CD4-positive, CD25-positive, alpha-beta regulatory T cell (primary cell): Measurements from ENCODE around the gene CACNA2D3. TPM values are rescaled to one million over a fixed set of nuclear protein-coding genes. Genes with fewer than 3 reads are reported as not detected.

ENCODE experiments used
- ATAC-seq, 2 donors: fragments of 150-1000 bp; cut with Tn5 transposase; one replicate each; pipeline ENCODE4 v1.10.0; 2021; ENCODE audit warnings: low read depth in 2 of 2, moderate number of reproducible peaks in 2 of 2, moderate library complexity in 1 of 2
- DNase-seq, 3 donors: peaks; one replicate each; pipeline versions ENCODE4 v3.0.0 to v3.0.0-alpha.2; 2012 to 2022; ENCODE audit warnings: mixed read lengths in 1 of 3
- H3K27ac ChIP-seq: one replicate; pipeline ENCODE4 v1.7.0; 2013; ENCODE audit warnings: mild to moderate bottlenecking, low read length; ENCODE audit not compliant: insufficient read depth, poor library complexity, severe bottlenecking
- H3K27me3 ChIP-seq: one replicate; pipeline ENCODE4 v1.7.0; 2013; ENCODE audit warnings: low read length; ENCODE audit not compliant: control insufficient read depth, insufficient read depth
- H3K36me3 ChIP-seq: one replicate; pipeline ENCODE4 v1.7.0; 2013; ENCODE audit warnings: mild to moderate bottlenecking, low read length, moderate library complexity; ENCODE audit not compliant: control insufficient read depth, insufficient read depth
- H3K4me1 ChIP-seq: 2 replicates; pipeline ENCODE4 v1.7.0; 2013; ENCODE audit warnings: mild to moderate bottlenecking, low read length; ENCODE audit not compliant: insufficient read depth, control insufficient read depth, poor library complexity, severe bottlenecking
- H3K4me3 ChIP-seq: one replicate; pipeline ENCODE4 v1.7.0; 2013; ENCODE audit warnings: low read depth, mild to moderate bottlenecking, low read length, moderate library complexity
- H3K9me3 ChIP-seq, 2 experiments: 1 replicate in 1 of 2; 2 replicates in 1 of 2; pipeline ENCODE4 v1.7.0; 2013; ENCODE audit warnings: low read length in 2 of 2, mild to moderate bottlenecking in 1 of 2, moderate library complexity in 1 of 2; ENCODE audit not compliant: control insufficient read depth in 2 of 2
- H3K27ac Mint-ChIP-seq, 3 donors: one replicate each; pipeline ENCODE4 v1.8.0; 2020 to 2022; ENCODE audit warnings: mild to moderate bottlenecking in 3 of 3, mixed read lengths in 3 of 3, moderate library complexity in 2 of 3
- H3K27me3 Mint-ChIP-seq: one replicate; pipeline ENCODE4 v1.8.0; 2022; ENCODE audit warnings: mild to moderate bottlenecking, mixed read lengths
- H3K36me3 Mint-ChIP-seq: one replicate; pipeline ENCODE4 v1.8.0; 2020; ENCODE audit warnings: mixed read lengths
- H3K4me1 Mint-ChIP-seq, 4 donors: one replicate each; pipeline ENCODE4 v1.8.0; 2020 to 2022; ENCODE audit warnings: mixed read lengths in 4 of 4, mild to moderate bottlenecking in 1 of 4
- H3K4me3 Mint-ChIP-seq, 4 donors: one replicate each; pipeline ENCODE4 v1.8.0; 2020 to 2022; ENCODE audit warnings: mild to moderate bottlenecking in 4 of 4, mixed read lengths in 4 of 4, moderate library complexity in 3 of 4
- H3K9me3 Mint-ChIP-seq, 7 donors: one replicate each; pipeline ENCODE4 v1.8.0; 2020 to 2022; ENCODE audit warnings: mixed read lengths in 7 of 7, mild to moderate bottlenecking in 3 of 7, moderate library complexity in 2 of 7
- polyA plus RNA-seq, 4 donors: library from polyadenylated mRNA; unstranded; fragments of 300-500 nt; fragmentation: Illumina TruSeq; gene quantifications; one replicate each; pipeline ENCODE4 v1.2.3, GENCODE V29; 2021
- total RNA-seq: library from RNA; stranded (reverse); gene quantifications from one replicate; pipeline ENCODE4 v1.2.3, GENCODE V29; 2022

The CACNA2D3 gene
- total and polyA plus RNA-seq, 5 donors from 2014 or later = not detected

DNA sequence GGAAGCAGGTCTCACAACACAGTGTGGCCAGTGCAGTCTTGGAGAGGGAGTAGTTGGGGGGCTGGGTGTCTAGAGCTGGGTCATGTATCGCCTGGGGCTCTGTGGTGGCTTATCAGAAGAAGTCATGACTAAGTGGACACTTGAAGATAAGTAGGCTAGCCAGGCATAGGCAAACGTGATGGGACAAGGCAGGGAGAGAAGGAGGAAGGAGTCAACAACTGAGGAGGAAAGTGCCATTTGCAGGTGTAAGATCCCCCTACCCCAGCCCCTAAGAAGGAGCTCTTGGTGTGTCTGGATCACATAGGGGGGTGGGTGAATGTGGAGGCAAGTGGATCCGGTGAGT, 453.2 kb downstream of the CACNA2D3 start:
- peak overlapping the region in 1 of 3 donors; percentile 57 for H3K27ac Mint-ChIP-seq

DNA sequence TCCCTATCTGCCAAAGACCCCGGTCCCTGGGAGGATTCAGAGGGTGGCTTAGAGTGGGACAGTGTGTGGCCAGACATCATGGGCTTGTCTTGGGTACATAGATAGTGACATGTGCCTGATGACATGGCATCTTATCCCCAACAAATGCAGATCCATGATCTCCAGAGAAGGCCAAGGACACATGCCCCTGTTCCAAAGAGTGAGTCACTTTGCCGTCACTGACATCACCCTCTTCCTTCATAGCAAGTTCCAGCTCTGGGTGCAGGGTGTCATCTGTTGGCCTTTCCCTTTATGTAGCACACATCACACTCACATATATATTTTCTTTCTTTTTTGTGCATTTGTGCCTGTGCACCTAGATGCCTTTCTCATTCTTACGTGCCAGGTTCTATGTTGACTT, 455.0 kb downstream of the CACNA2D3 start:
- H3K4me1 Mint-ChIP-seq = no peaks in the 10 kb centered on the region
- Histone ChIP-seq H3K27ac (no peak overlapping the region), H3K27me3 (no peaks in the 10 kb centered on the region), H3K9me3 (no peaks in the 10 kb centered on the region), H3K4me3 (no peak overlapping the region), H3K36me3 (no peaks in the 10 kb centered on the region), H3K4me1 (no peaks in the 10 kb centered on the region)
- H3K27ac Mint-ChIP-seq = no peak overlapping the region
- DNase-seq (no peak), ATAC-seq (no peak)
- H3K27me3 Mint-ChIP-seq = peaks cover 7% of the 10 kb centered on the region
- H3K9me3 Mint-ChIP-seq = peaks cover 0 to 7% (median 2%) of the 10 kb centered on the region in 7 donors
- no peak overlapping the region for H3K4me3 Mint-ChIP-seq
- H3K36me3 Mint-ChIP-seq = no peaks in the 10 kb centered on the region

More for the DNA sequence above, 453.2 kb downstream of the CACNA2D3 start:
- H3K27me3 ChIP-seq = no peaks in the 10 kb centered on the region
- Mint-ChIP-seq H3K4me3 (no peak overlapping the region), H3K9me3 (peaks cover 0 to 7% (median 2%) of the 10 kb centered on the region in 7 donors), H3K36me3 (no peaks in the 10 kb centered on the region), H3K4me1 (no peaks in the 10 kb centered on the region), H3K27me3 (peaks cover 7% of the 10 kb centered on the region)
- H3K4me1 ChIP-seq = no peaks in the 10 kb centered on the region
- DNase-seq (no peak), ATAC-seq (no peak)
- H3K4me3 ChIP-seq = no peak overlapping the region
- H3K27ac ChIP-seq = no peak overlapping the region
- H3K36me3 ChIP-seq = no peaks in the 10 kb centered on the region
- H3K9me3 ChIP-seq = no peaks in the 10 kb centered on the region

GRCh38 chr3:54578417-54578816, 456.1 kb downstream of the CACNA2D3 start:
- no peak overlapping the region for H3K4me3 Mint-ChIP-seq
- H3K27me3 Mint-ChIP-seq = peaks cover 7% of the 10 kb centered on the region
- DNase-seq (no peak), ATAC-seq (no peak)
- no peaks in the 10 kb centered on the region for H3K4me1 ChIP-seq
- no peaks in the 10 kb centered on the region for H3K27me3 ChIP-seq
- H3K27ac ChIP-seq = no peak overlapping the region
- no peaks in the 10 kb centered on the region for H3K36me3 ChIP-seq
- no peaks in the 10 kb centered on the region for H3K4me1 Mint-ChIP-seq
- no peaks in the 10 kb centered on the region for H3K36me3 Mint-ChIP-seq
- peaks cover 0 to 7% (median 2%) of the 10 kb centered on the region in 7 donors for H3K9me3 Mint-ChIP-seq
- no peak overlapping the region for H3K27ac Mint-ChIP-seq
- H3K4me3 ChIP-seq = no peak overlapping the region
- no peaks in the 10 kb centered on the region for H3K9me3 ChIP-seq

- no peak overlapping the region for H3K4me3 Mint-ChIP-seq
- H3K4me1 Mint-ChIP-seq = no peaks in the 10 kb centered on the region
- no peak overlapping the region for H3K27ac Mint-ChIP-seq
- DNase-seq (no peak), ATAC-seq (no peak)
- Histone ChIP-seq H3K4me1 (no peaks in the 10 kb centered on the region), H3K27me3 (no peaks in the 10 kb centered on the region), H3K9me3 (no peaks in the 10 kb centered on the region), H3K4me3 (no peak overlapping the region), H3K27ac (no peak overlapping the region), H3K36me3 (no peaks in the 10 kb centered on the region)
- H3K9me3 Mint-ChIP-seq = peaks cover 0 to 7% (median 2%) of the 10 kb centered on the region in 7 donors
- peaks cover 4% of the 10 kb centered on the region for H3K27me3 Mint-ChIP-seq
- H3K36me3 Mint-ChIP-seq = no peaks in the 10 kb centered on the region
These were observed 458.1 kb downstream of the CACNA2D3 start for GRCh38 chr3:54580453-54580852.

DNA sequence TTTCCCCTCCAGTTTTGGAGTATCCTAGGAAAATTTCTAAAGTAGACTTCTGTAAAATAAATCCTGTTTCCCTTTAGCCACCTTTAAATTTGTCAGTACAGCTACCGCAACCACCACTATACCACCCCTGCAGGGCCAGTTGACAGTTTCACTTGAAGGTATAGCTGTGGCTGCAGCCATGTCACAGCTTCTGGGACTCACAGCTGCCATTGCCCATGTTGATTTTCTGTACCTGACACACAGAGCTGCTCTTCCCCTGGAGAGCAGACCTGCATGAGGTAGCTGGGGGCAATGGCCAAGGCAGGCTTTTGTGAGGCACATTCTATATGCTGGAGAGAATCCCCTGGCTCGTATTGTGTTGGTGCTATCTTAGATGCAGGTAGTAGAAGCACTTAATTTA, 460.1 kb downstream of the CACNA2D3 start:
- Histone ChIP-seq H3K27ac (no peak overlapping the region), H3K27me3 (no peaks in the 10 kb centered on the region), H3K4me3 (no peak overlapping the region), H3K4me1 (no peaks in the 10 kb centered on the region), H3K9me3 (no peaks in the 10 kb centered on the region), H3K36me3 (no peaks in the 10 kb centered on the region)
- H3K27me3 Mint-ChIP-seq = peaks cover 4% of the 10 kb centered on the region
- ATAC-seq (no peak), DNase-seq (no peak)
- H3K4me1 Mint-ChIP-seq = no peaks in the 10 kb centered on the region
- no peak overlapping the region for H3K4me3 Mint-ChIP-seq
- H3K36me3 Mint-ChIP-seq = no peaks in the 10 kb centered on the region
- no peak overlapping the region for H3K27ac Mint-ChIP-seq
- H3K9me3 Mint-ChIP-seq = peaks cover 0 to 7% (median 0%) of the 10 kb centered on the region in 7 donors

GRCh38 chr3:54591157-54591556, 468.8 kb downstream of the CACNA2D3 start:
- H3K36me3 Mint-ChIP-seq = no peaks in the 10 kb centered on the region
- Histone ChIP-seq H3K27me3 (no peaks in the 10 kb centered on the region), H3K36me3 (no peaks in the 10 kb centered on the region), H3K27ac (no peak overlapping the region), H3K4me1 (no peaks in the 10 kb centered on the region), H3K9me3 (no peaks in the 10 kb centered on the region), H3K4me3 (no peak overlapping the region)
- ATAC-seq (no peak), DNase-seq (no peak)
- H3K4me3 Mint-ChIP-seq = no peak overlapping the region
- no peak overlapping the region for H3K27ac Mint-ChIP-seq
- peaks cover 5% of the 10 kb centered on the region for H3K27me3 Mint-ChIP-seq
- peaks cover 0 to 2% (median 0%) of the 10 kb centered on the region in 7 donors for H3K9me3 Mint-ChIP-seq
- H3K4me1 Mint-ChIP-seq = no peaks in the 10 kb centered on the region

DNA sequence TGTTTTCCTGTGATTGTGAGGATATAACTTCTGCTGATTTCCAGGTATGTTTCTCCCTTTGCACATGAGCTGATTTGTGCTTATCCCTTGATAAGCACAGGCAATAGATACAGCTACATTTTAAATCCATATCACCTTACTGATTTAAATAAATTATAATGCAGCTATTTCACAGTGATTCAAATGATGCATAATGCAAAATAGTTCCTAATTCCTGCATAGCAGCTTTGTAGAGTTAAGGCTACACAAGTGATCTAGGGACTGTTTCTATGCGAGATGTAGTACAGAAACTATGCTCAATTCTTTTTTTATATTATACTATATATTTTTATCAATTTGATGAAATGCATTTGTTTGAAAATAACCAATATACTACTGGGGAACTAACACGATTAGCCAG, 471.3 kb downstream of the CACNA2D3 start:
- no peak overlapping the region for H3K27ac ChIP-seq
- H3K9me3 ChIP-seq = no peaks in the 10 kb centered on the region
- H3K36me3 ChIP-seq = no peaks in the 10 kb centered on the region
- no peaks in the 10 kb centered on the region for H3K36me3 Mint-ChIP-seq
- no peak overlapping the region for H3K27ac Mint-ChIP-seq
- no peaks in the 10 kb centered on the region for H3K27me3 ChIP-seq
- ATAC-seq = no peak
- peaks cover 0 to 3% (median 2%) of the 10 kb centered on the region in 7 donors for H3K9me3 Mint-ChIP-seq
- H3K4me1 ChIP-seq = no peaks in the 10 kb centered on the region
- H3K4me3 ChIP-seq = no peak overlapping the region
- no peak overlapping the region for H3K4me3 Mint-ChIP-seq
- no peaks in the 10 kb centered on the region for H3K4me1 Mint-ChIP-seq
- H3K27me3 Mint-ChIP-seq = peaks cover 5% of the 10 kb centered on the region
- DNase-seq = no peak

DNA sequence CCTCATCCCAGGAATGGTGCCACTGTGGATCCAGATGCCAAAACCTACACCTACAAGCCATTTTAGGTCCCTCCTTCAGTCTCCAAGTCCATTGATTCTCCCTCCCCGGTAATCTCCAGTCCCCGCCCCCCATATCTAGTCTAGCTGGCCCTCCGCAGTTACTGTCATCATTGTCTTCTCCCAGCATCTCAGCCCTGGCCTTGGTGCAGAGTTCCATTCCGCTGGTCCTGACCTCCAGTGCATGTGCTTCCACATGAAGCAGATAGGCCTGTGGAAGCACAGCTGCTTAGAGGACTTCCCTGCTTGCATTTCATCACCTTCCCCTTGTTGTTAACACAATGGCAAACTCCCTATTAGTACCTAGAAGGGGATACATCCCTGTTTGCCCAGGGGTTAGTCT, 473.7 kb downstream of the CACNA2D3 start:
- no peak for DNase-seq
- ATAC-seq = no peak
- no peaks in the 10 kb centered on the region for H3K27me3 ChIP-seq
- H3K4me1 ChIP-seq = no peaks in the 10 kb centered on the region
- H3K27ac ChIP-seq = no peak overlapping the region
- Mint-ChIP-seq H3K9me3 (peaks cover 0 to 4% (median 2%) of the 10 kb centered on the region in 7 donors), H3K27me3 (peaks cover 9% of the 10 kb centered on the region), H3K4me3 (no peak overlapping the region), H3K36me3 (no peaks in the 10 kb centered on the region), H3K27ac (no peak overlapping the region), H3K4me1 (no peaks in the 10 kb centered on the region)
- H3K4me3 ChIP-seq = no peak overlapping the region
- H3K36me3 ChIP-seq = no peaks in the 10 kb centered on the region
- no peaks in the 10 kb centered on the region for H3K9me3 ChIP-seq
